BLaER1 (cell line): Measurements from ENCODE around the gene ADAM8.
A peak's percentile ranks its signal among the peaks of the same experiment; 100 is the strongest.

Experiments
- H3K27ac ChIP-seq: shearing (Covaris generic); formaldehyde crosslinking; 2 replicates; pipeline ENCODE4 v1.8.1; 2022
- H3K27me3 ChIP-seq: shearing (Covaris generic); formaldehyde crosslinking; 2 replicates; pipeline ENCODE4 v1.8.1; 2022
- H3K36me3 ChIP-seq: shearing (Covaris generic); formaldehyde crosslinking; 2 replicates; pipeline ENCODE4 v1.8.1; 2022
- H3K4me1 ChIP-seq: shearing (Covaris generic); formaldehyde crosslinking; 2 replicates; pipeline ENCODE4 v1.8.1; 2022
- H3K4me2 ChIP-seq: shearing (Covaris generic); formaldehyde crosslinking; 2 replicates; pipeline ENCODE4 v1.8.1; 2022
- H3K4me3 ChIP-seq: shearing (Covaris generic); formaldehyde crosslinking; 2 replicates; pipeline ENCODE4 v1.8.1; 2022
- H3K9ac ChIP-seq: shearing (Covaris generic); formaldehyde crosslinking; 2 replicates; pipeline ENCODE4 v1.8.1; 2022
- H3K9me3 ChIP-seq: shearing (Covaris generic); formaldehyde crosslinking; 2 replicates; pipeline ENCODE4 v1.8.1; 2022
- H4K20me1 ChIP-seq: shearing (Covaris generic); formaldehyde crosslinking; 2 replicates; pipeline ENCODE4 v1.8.1; 2022
- Cebpa-rat ChIP-seq: shearing (Covaris generic); IDR thresholded peaks from 2 replicates; pipeline ENCODE4 v1.8.1; 2022

ADAM8 gene

DNA sequence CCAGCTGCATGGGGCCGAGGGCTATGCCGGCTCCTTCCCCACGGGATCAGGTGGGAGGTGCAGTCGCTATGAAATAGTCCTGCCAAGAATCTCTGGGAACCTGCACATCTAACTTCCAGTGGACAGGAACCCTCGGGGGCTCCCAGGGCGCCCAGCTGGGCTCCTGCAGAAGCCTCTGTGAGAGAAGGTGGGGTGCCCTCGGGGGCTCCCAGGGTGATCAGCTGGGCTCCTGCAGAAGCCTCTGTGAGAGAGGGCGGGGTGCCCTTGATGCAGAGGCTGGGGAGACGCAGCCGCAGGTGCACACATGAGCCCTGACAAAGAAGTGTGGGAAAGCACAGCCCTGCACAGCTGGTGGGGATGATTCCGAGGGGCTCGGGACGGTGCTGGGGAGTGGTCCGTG, 33.1 kb downstream of the ADAM8 start:
- H4K20me1 ChIP-seq = no peaks in the 10 kb centered on the region
- no peak for TF ChIP-seq Cebpa-rat
- H3K4me1 ChIP-seq = peaks cover 83% of the 10 kb centered on the region
- H3K4me3 ChIP-seq = no peak overlapping the region
- H3K9me3 ChIP-seq = no peaks in the 10 kb centered on the region
- peak overlapping the region; percentile 96 for H3K4me2 ChIP-seq
- H3K36me3 ChIP-seq = no peaks in the 10 kb centered on the region
- H3K9ac ChIP-seq = no peak overlapping the region
- H3K27ac ChIP-seq = no peak overlapping the region
- H3K27me3 ChIP-seq = peaks cover 39% of the 10 kb centered on the region

DNA sequence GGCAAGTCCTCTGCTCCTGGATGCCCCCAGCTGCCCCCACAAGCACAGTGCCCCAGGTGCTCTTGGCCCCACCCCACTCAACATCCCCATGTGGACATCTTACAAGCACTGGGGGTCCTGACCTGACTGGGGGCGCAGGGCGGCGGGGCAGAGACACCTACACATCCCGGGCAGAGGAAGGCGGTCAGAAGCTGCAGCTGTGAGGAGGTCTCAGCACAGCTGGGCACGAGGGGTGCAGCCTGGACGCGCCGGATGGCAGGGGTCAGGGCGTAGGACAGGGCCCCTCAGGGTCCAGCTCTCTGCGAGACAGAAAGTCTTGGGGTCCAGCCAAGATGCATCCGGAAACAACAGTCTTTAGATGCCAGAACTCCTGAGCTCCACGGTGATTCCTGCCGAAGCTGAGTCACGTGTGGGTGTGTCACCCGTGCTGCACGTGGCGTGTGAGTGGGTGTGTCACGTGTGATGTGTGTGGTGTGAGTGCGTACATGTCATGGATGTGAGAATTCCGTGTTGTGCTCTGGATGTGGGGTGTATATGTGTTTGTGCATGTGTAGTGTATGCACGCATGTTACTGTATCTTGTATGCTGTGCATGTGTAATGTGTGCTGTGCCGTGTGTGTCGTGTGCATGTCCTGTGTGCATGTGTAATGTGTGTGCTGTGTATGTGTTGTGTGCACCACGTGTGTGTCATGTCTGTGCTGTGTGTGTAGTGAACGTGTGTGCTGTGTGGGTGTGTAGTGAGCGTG, 33.9 kb downstream of the ADAM8 start:
- no peak for TF ChIP-seq Cebpa-rat
- peaks cover 88% of the 10 kb centered on the region for H3K4me1 ChIP-seq
- H3K9ac ChIP-seq = no peak overlapping the region

DNA sequence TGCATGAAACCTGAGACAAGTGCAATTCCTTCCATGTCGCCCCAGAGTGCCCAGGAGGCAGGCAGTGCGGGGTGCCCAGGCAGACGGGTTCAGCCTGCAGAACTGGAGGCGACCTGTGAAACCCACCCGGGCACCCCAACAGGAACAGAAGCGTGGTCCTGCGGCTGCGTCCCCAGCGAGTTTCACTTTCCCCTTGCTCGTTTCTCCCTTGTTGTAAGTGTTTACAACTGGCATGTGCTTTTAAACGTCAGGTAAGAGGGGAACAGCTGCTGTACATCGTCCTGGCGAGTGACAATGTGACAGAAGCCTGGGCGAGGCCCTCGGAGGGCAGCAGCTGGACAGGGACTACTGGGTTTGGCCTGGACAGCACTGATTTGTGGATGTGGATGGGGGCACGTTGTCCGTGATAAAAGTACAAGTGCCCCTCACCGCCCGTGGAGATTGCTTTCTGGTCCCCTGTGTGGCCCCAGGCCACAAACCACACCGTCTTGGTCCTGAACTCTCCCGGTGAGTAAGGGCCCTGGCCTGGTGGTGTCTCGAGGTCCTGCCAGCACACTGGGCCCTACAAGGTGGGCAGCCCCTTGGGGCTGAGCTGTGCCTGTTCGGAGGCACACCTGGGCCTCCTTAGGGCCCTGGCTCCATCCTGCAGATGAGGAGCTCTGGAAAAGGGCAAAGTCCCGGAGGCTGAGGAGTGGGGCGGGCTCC, 35.0 kb downstream of the ADAM8 start:
- peak overlapping the region; percentile 15; the same call in 1 of the 2 replicates for H3K27ac ChIP-seq
- H3K36me3 ChIP-seq = no peaks in the 10 kb centered on the region
- H3K9me3 ChIP-seq = no peaks in the 10 kb centered on the region
- TF ChIP-seq Cebpa-rat = no peak
- peak overlapping the region; percentile 96 for H3K4me2 ChIP-seq
- H3K27me3 ChIP-seq = peaks cover 58% of the 10 kb centered on the region
- H4K20me1 ChIP-seq = peaks cover 17% of the 10 kb centered on the region
- H3K9ac ChIP-seq = peak overlapping the region; percentile 35; the same call in 1 of the 2 replicates
- peaks cover 87% of the 10 kb centered on the region for H3K4me1 ChIP-seq
- H3K4me3 ChIP-seq = peak overlapping the region; percentile 57

More for the DNA sequence above, 33.9 kb downstream of the ADAM8 start:
- Histone ChIP-seq H3K4me3 (no peak overlapping the region), H3K27ac (no peak overlapping the region), H3K4me2 (peak overlapping the region; percentile 96), H3K9me3 (no peaks in the 10 kb centered on the region), H3K36me3 (no peaks in the 10 kb centered on the region), H4K20me1 (peaks cover 6% of the 10 kb centered on the region; the same call in 1 of the 2 replicates), H3K27me3 (peaks cover 47% of the 10 kb centered on the region)

DNA sequence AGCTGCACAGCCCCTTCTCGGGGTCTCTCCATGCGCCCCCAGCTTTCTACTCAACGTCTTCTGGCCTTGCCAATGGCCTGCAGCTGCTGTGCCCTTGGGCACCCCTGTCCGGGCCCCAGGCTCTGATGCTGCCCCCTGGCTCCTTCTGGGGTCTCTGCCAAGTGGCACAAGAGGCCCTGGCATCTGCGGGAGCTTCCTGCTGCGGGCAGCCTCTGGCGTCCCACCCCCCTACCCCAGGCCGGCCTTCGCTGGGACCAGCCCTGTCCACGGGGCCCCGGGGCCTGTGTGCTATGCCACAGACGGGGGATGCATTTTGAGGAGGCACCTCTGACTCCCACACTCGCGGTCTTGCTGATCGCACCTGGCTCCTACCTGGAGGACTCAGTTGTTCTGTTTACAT, 36.7 kb downstream of the ADAM8 start:
- Histone ChIP-seq H3K9me3 (no peaks in the 10 kb centered on the region), H3K27me3 (peaks cover 75% of the 10 kb centered on the region)
- TF ChIP-seq Cebpa-rat = no peak

DNA sequence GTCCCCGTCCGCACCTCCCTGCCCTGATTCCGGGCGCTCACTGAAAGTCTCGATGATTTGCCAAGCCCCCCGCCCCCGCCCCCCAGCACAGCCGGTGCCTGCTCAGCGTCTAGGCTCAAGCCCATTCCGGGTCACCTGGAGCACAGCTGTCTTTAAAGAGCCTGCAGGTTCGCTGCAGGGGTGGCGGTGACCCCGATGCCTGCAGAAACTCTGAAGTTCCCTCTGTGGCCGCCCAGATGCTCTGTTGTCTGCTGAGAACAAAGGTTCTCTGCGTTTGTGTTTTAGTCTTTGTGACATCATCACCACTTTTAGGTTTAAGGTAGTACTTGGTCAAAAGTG, 38.2 kb downstream of the ADAM8 start:
- Histone ChIP-seq H3K36me3 (no peaks in the 10 kb centered on the region), H3K9me3 (no peaks in the 10 kb centered on the region), H3K4me3 (no peak overlapping the region), H3K27me3 (peaks cover 84% of the 10 kb centered on the region), H4K20me1 (peaks cover 32% of the 10 kb centered on the region), H3K9ac (no peak overlapping the region), H3K4me1 (peaks cover 70% of the 10 kb centered on the region), H3K4me2 (peak overlapping the region; percentile 22; the same call in 1 of the 2 replicates), H3K27ac (no peak overlapping the region)
- no peak for TF ChIP-seq Cebpa-rat

More for the DNA sequence above, 36.7 kb downstream of the ADAM8 start:
- Histone ChIP-seq H4K20me1 (peaks cover 27% of the 10 kb centered on the region), H3K36me3 (no peaks in the 10 kb centered on the region), H3K4me1 (peaks cover 84% of the 10 kb centered on the region), H3K4me3 (no peak overlapping the region), H3K4me2 (peak overlapping the region; percentile 96), H3K27ac (no peak overlapping the region), H3K9ac (no peak overlapping the region)

DNA sequence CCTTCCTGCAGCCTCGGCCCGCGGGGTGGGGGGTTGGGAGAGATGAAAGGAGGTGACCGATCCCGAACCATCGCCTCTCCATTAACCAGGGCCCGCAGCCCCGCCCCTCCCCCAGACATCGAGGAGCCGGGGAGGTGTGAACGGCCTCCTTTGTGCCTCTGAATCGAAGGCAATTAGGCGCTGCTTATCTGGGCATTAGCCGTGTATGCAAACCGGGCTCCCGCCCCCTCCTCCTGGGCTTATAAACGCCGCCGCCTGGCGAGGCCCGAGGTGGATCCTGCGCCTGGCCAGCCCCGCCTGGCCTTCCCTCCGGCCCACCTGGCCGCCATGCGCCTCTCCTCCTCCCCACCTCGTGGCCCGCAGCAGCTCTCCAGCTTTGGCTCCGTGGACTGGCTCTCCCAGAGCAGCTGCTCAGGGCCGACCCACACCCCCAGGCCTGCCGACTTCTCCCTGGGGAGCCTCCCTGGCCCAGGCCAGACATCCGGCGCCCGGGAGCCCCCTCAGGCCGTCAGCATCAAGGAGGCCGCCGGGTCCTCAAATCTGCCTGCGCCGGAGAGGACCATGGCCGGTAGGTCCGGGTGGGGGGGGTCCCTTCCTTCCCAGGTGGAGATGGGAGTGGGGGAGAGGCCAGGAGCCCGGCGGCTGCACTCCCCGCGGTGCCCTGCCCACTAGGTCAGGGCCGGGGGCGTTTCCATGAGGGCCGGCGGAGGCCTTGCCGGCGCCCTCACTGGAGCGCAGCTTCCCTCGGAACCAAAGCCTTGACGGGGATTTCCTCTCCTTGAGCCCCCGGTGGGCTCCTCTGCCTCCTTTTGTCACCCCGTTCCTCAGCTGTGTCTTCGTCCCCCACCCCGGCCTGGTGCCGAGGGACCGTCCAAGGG, 38.8 kb downstream of the ADAM8 start, which contains the start of gene VENTX:
VENTX (plus strand) TSS at position 268 of the 878 bp plus-strand sequence; CDS start at position 328, 60 bp downstream.
- H3K27ac ChIP-seq = no peak within 1 kb of the TSS
- peaks cover 37% of the 10 kb centered on the region for H4K20me1 ChIP-seq
- no peak for TF ChIP-seq Cebpa-rat
- H3K27me3 ChIP-seq = peaks cover 84% of the 10 kb centered on the region
- 0 out of 2 replicates have a peak within 1 kb of the TSS, but pooled peaks have one; percentile 25 for H3K4me3 ChIP-seq
- peaks cover 64% of the 10 kb centered on the region for H3K4me1 ChIP-seq
- H3K9me3 ChIP-seq = no peaks in the 10 kb centered on the region
- peak within 1 kb of the TSS; percentile 40 for H3K4me2 ChIP-seq
- no peaks in the 10 kb centered on the region for H3K36me3 ChIP-seq
- H3K9ac ChIP-seq = no peak within 1 kb of the TSS

DNA sequence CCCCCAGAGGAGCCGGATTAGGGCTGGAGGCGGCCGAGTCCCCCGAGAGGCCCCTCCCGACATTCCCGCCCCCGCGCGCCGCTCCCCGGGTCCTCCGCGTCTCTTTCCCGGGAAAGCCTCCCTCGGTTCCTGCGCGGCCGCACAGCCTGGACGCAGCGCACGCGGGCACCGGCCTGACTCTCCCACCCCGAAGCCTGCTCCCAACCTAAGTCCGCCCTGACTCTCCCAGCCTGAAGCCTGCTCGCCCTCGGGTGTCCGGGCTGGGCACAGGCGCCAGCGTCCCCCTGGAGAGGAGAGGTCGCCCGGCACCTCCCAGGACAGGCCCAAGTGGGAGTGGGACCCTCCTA, 39.5 kb downstream of the ADAM8 start:
- TF ChIP-seq Cebpa-rat = no peak
- Histone ChIP-seq H3K4me1 (peaks cover 60% of the 10 kb centered on the region), H3K4me2 (peak overlapping the region; percentile 40; the same call in 1 of the 2 replicates), H3K9ac (no peak overlapping the region), H3K9me3 (no peaks in the 10 kb centered on the region), H4K20me1 (peaks cover 37% of the 10 kb centered on the region), H3K4me3 (0 out of 2 replicates have a peak overlapping the region, but pooled peaks have one; percentile 25), H3K36me3 (no peaks in the 10 kb centered on the region), H3K27ac (no peak overlapping the region), H3K27me3 (peaks cover 90% of the 10 kb centered on the region)

DNA sequence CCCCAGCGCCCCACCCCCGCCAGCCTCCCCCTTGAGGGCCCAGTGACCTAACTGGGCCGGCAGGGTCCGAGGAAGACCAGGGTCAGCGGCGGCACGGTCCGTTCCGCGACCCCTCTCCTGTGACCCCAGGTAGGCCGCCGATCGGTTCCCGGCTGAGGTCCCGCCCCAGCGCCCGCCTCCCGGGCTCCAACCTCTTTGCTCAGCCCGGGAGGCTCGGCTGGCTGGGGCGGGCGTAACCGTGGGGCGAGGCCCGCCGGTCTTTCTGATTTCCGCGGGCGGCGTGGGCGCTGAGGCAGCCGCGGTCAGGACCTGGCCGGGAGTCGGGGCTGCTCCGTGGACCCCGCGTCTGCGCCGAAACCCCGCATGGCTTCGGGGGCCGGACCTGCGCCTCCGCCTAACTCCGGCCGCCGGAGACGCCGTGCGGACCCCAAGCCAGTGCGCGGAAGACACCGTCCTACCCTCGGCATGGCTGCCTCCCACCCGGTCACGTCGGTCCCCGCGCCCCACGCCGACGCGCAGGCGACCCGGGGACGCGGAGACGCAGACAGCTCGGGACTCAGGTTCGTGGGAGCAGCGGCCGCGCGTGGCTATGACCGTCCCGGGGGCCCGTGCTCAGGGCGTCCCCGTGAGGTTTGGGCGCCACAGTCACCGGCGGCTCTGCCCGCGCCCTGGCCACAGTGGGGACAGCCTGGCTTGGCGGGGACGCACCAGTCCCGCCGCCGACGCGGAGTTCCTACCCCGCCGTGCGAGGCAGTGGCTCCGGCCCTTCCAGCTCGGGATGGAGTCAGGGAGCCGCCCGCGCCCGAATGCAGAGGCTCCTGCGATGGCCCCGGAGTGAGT, 40.0 kb downstream of the ADAM8 start:
- Histone ChIP-seq H3K27me3 (peaks cover 91% of the 10 kb centered on the region), H3K27ac (no peak overlapping the region), H3K4me2 (peak overlapping the region; percentile 40; the same call in 1 of the 2 replicates), H3K9ac (no peak overlapping the region), H3K4me1 (peaks cover 60% of the 10 kb centered on the region), H3K4me3 (0 out of 2 replicates have a peak overlapping the region, but pooled peaks have one; percentile 25), H3K9me3 (no peaks in the 10 kb centered on the region), H3K36me3 (no peaks in the 10 kb centered on the region), H4K20me1 (peaks cover 41% of the 10 kb centered on the region)
- TF ChIP-seq Cebpa-rat = no peak
